ENCODE results near the gene MRPL55.

Gene MRPL55

DNA sequence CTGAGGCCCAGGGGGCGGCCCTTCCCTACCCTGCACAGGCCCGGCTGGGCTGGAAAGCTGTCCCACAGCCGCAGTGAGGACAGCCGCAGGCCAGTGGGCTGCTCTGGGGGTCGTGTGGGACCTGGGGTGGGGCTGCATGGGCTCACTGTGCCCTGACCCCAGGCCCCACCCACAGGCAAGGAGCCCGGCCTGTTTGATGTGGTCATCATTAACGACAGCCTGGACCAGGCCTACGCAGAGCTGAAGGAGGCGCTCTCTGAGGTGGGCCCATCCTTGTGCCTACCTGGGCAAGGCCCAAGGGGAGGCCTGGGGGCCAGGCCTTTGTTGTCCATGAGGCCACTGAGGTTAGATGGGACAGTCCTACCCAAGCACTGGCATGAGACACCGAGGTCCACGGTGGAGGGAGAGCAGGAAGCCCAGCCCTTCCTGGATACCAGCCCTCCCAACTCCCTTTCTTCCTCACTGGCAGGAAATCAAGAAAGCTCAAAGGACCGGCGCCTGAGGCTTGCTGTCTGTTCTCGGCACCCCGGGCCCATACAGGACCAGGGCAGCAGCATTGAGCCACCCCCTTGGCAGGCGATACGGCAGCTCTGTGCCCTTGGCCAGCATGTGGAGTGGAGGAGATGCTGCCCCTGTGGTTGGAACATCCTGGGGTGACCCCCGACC, 39.2 kb upstream of the MRPL55 start:
- DNase-seq (ENCODE audit: low spot score) = peak; percentile 15

DNA sequence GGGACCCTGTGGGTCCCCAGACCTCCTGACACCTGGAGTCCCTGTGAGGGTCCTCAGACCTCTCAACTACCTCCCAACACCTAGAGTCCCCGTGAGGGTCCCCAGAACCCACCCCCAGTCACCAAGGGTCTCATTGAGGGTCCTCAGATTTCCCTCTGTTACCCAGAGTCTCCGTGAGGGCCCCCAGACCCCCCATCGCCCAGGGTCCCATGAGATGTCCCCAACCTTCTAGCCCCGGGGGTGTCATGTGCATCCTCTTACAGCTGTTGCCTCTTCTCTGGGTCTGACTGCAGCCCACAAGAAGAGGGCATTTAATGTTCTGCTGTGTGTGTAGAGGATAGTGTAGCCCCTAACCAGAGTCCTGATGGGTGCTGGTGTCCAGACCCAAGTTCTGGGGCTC, 38.7 kb upstream of the MRPL55 start:
- no peak for DNase-seq (ENCODE audit: low spot score)
- ChIA-PET CTCF (interaction anchor here (0.8 kb wide), 1 partner anchor 18 kb away, joined by 4 read pairs; no protein-coding TSS in a partner anchor), POLR2A (ENCODE audit: low non-redundant PET) (no interaction called here)
- TF ChIP-seq, protein P1, sequence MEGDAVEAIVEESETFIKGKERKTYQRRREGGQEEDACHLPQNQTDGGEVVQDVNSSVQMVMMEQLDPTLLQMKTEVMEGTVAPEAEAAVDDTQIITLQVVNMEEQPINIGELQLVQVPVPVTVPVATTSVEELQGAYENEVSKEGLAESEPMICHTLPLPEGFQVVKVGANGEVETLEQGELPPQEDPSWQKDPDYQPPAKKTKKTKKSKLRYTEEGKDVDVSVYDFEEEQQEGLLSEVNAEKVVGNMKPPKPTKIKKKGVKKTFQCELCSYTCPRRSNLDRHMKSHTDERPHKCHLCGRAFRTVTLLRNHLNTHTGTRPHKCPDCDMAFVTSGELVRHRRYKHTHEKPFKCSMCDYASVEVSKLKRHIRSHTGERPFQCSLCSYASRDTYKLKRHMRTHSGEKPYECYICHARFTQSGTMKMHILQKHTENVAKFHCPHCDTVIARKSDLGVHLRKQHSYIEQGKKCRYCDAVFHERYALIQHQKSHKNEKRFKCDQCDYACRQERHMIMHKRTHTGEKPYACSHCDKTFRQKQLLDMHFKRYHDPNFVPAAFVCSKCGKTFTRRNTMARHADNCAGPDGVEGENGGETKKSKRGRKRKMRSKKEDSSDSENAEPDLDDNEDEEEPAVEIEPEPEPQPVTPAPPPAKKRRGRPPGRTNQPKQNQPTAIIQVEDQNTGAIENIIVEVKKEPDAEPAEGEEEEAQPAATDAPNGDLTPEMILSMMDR (conservative IDR thresholded peaks at IDR 0.05; ENCODE audit: low read depth) = no peak
- peak overlapping the region; percentile 100 for H3K27ac ChIP-seq

More for the DNA sequence above, 39.2 kb upstream of the MRPL55 start:
- peak overlapping the region; percentile 100 for H3K27ac ChIP-seq
- ChIA-PET POLR2A (ENCODE audit: low non-redundant PET) (interaction anchor here (0.6 kb wide), 1 partner anchor 16 kb away, joined by 3 read pairs; no protein-coding TSS in a partner anchor), CTCF (interaction anchor here (0.5 to 0.8 kb wide), 2 partner anchors 8 to 18 kb away, joined by 3 to 4 read pairs; partner anchors contain the start of gene GUK1)
- TF ChIP-seq, protein P1 (conservative IDR thresholded peaks at IDR 0.05; ENCODE audit: low read depth) = no peak

DNA sequence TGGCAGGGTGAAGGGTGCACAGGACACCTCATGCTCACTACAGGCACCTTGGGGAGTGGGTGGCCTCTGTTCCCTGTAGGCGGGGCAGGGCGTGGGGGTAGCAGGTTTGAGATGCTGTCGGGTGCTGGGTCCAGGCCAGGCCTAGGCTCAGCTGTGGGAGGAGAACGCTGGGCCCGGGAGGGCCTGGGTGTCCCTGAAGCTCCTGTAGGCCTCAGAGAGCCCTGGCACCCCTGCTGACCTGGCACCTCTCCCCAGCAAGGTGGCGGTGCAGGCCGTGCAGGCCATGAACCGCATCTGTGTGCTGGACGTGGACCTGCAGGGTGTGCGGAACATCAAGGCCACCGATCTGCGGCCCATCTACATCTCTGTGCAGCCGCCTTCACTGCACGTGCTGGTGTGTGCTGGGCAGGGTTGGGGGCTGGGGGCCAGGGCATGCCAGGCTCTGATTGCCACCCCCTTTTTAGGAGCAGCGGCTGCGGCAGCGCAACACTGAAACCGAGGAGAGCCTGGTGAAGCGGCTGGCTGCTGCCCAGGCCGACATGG, 38.1 kb upstream of the MRPL55 start:
- peak overlapping the region; percentile 100 for H3K27ac ChIP-seq
- TF ChIP-seq, protein P1 (conservative IDR thresholded peaks at IDR 0.05; ENCODE audit: low read depth) = no peak
- POLR2A ChIA-PET (ENCODE audit: low non-redundant PET) = no interaction called here
- CTCF ChIA-PET = no interaction called here
- DNase-seq (ENCODE audit: low spot score) = no peak

DNA sequence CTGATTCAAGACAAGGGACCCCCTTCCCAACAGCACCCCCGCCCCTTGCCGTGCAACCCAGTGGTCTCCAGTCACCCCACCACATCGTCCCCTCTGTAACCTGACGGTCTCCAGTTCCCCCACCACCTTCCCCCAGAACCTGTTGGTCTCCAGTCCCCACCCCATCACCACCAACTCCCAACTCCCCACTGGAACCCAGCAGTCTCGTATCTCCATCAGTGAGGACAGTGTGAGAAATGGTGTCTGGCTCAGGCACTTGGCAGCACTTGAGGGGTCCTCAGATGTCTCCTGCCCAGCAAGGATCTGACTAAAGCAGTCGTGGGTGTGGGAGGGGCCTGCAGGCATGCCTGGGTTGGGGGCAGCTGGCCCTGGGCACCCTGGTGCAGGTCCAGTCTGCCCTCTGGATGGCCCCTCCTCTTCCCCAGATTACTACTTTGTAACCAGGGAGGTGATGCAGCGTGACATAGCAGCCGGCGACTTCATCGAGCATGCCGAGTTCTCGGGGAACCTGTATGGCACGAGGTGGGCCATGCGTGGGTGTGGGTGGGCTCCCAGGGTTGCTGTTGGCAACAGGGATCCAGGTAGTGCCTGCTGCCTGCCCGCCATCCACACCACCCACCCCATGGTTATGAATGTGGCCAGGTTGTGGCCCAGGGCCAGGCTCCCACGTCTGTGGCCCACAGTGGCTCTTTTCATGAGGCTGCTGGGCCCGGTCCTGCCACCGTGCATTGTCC, 37.5 kb upstream of the MRPL55 start:
- DNase-seq (ENCODE audit: low spot score) = no peak
- TF ChIP-seq, protein P1 (conservative IDR thresholded peaks at IDR 0.05; ENCODE audit: low read depth) = no peak
- ChIA-PET CTCF (no interaction called here), POLR2A (ENCODE audit: low non-redundant PET) (no interaction called here)
- peak overlapping the region; percentile 100 for H3K27ac ChIP-seq

DNA sequence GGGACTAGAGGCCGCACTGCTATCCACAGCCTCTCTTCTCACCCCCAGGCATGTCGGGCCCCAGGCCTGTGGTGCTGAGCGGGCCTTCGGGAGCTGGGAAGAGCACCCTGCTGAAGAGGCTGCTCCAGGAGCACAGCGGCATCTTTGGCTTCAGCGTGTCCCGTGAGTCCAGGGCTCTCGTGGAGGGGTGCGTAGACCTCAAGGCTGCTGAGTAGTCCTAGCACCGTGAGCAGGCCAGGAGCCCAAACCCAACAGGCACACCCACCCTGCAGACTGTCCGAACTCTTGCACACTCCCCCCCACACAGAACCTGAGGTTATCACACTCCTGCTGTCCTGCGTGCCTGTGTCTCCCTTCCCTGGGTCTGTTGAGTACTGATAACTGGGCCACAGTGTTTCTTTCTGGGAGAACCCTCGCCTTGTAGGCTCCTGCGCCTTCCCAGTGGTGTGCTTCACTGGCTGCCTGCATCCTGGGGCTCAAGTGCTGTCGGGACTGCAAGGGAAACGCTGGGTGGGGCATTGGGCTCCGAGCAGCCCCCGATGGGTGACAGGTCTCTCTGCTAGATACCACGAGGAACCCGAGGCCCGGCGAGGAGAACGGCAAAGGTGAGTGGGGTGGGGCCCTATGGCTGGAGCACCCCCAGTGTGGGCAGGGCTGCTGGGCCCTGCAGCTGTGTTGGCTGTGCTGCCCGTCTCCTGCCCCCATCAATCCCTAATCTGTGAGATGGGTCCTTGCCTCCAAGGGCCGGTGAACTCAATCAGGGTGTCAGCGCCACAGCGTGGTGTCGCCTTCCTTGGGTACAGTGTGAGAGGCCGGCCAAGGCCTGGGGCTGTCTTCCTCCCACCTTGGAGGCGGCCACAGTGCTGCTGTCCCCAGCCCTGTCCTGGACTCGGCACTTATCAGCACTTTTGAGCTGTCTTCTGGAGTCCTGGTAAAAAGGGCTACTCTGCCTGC, 36.6 kb upstream of the MRPL55 start:
- no peak for DNase-seq (ENCODE audit: low spot score)
- POLR2A ChIA-PET (ENCODE audit: low non-redundant PET) = no interaction called here
- peak overlapping the region; percentile 100 for H3K27ac ChIP-seq
- CTCF ChIA-PET = no interaction called here
- TF ChIP-seq, protein P1 (conservative IDR thresholded peaks at IDR 0.05; ENCODE audit: low read depth) = no peak

DNA sequence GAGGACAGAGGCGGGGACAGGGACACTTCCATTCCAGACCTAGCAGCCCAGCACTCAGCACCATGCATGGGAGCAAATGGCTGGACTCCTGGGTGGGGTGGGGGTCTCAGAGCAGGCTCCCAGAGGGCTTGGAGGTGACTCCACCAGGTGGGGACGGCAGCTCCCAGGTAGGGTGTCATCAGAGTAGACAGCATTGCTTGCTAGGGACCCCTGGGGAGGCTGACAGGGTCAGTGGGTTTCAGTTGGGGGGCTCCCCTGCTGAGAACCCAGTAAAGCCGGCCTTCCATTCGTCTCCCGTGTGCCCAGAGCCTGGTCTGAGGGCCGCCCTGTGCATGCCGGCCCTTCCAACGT, 35.9 kb upstream of the MRPL55 start:
- no peak for DNase-seq (ENCODE audit: low spot score)
- ChIA-PET POLR2A (ENCODE audit: low non-redundant PET) (no interaction called here), CTCF (no interaction called here)
- peak overlapping the region; percentile 100 for H3K27ac ChIP-seq
- TF ChIP-seq, protein P1 (conservative IDR thresholded peaks at IDR 0.05; ENCODE audit: low read depth) = no peak
